SK-N-SH treated with all-trans-retinoic acid at 6 μM for 48 hours (cell line): ENCODE data around the gene SLC25A18.

ENCODE experiments used
- PPARA ChIP-seq: fragments of 250-450 bp; sonication (Bioruptor Pico); IDR thresholded peaks from 2 replicates; pipeline ENCODE4 v1.5.0; 2020; ENCODE audit warnings: mild to moderate bottlenecking, borderline replicate concordance
- SNAI2 ChIP-seq: fragments of 250-450 bp; sonication (Bioruptor Pico); IDR thresholded peaks from 2 replicates; pipeline ENCODE4 v1.5.0; 2020; ENCODE audit warnings: mild to moderate bottlenecking, moderate library complexity
- TOX ChIP-seq: fragments of 250-450 bp; sonication (Bioruptor Pico); IDR thresholded peaks from 2 replicates; pipeline ENCODE4 v1.8.0; 2021; ENCODE audit warnings: mild to moderate bottlenecking, moderate library complexity, borderline replicate concordance
- ZFP30 ChIP-seq: fragments of 450-650 bp; formaldehyde crosslinking; IDR thresholded peaks from 2 replicates; pipeline ENCODE4 v1.5.0; 2022; ENCODE audit warnings: mild to moderate bottlenecking, moderate library complexity
- ZNF70 ChIP-seq: fragments of 450-650 bp; formaldehyde crosslinking; IDR thresholded peaks from 2 replicates; pipeline ENCODE4 v1.5.0; 2020; ENCODE audit warnings: mild to moderate bottlenecking, moderate library complexity
- TF ChIP-seq, protein P1 (sequence below): fragments of 250-450 bp; sonication (Bioruptor Pico); IDR thresholded peaks from 2 replicates; pipeline ENCODE4 v1.8.0; 2020; ENCODE audit warnings: mild to moderate bottlenecking, moderate library complexity, borderline replicate concordance

DNA sequence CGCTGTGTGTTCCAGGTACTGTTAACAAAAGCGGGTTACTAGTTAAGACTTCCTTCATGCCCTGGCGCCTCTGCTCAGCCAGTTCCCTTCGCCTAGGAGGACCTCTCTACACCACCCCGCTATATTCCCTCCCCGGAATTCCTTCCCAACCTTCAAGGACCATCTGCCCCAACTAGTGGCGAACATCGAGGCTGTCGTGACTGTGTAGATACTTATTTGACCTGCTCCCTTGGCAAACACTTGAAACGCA, 74.8 kb downstream of the SLC25A18 start:
- TF ChIP-seq PPARA (CRISPR knock-in tag) (no peak), ZNF70 (no peak), ZFP30 (CRISPR knock-in tag) (no peak), SNAI2 (CRISPR knock-in tag) (no peak), TOX (CRISPR knock-in tag) (no peak)
- TF ChIP-seq, protein P1, sequence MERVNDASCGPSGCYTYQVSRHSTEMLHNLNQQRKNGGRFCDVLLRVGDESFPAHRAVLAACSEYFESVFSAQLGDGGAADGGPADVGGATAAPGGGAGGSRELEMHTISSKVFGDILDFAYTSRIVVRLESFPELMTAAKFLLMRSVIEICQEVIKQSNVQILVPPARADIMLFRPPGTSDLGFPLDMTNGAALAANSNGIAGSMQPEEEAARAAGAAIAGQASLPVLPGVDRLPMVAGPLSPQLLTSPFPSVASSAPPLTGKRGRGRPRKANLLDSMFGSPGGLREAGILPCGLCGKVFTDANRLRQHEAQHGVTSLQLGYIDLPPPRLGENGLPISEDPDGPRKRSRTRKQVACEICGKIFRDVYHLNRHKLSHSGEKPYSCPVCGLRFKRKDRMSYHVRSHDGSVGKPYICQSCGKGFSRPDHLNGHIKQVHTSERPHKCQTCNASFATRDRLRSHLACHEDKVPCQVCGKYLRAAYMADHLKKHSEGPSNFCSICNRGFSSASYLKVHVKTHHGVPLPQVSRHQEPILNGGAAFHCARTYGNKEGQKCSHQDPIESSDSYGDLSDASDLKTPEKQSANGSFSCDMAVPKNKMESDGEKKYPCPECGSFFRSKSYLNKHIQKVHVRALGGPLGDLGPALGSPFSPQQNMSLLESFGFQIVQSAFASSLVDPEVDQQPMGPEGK = no peak
